Gastroesophageal sphincter (tissue), 4 donors: Measurements from ENCODE around the gene KIF26B. TPM values are rescaled to one million over a fixed set of nuclear protein-coding genes. Genes with fewer than 3 reads are reported as not detected.
A peak's percentile ranks its signal among the peaks of the same experiment; 100 is the strongest.

Experiments
- ATAC-seq: fragments of 150-250 bp; one replicate; pipeline ENCODE4 v1.9.1; 2016; ENCODE audit warnings: mild to moderate bottlenecking, moderate library complexity
- H3K27ac ChIP-seq, 4 donors: fragments of 200-600 bp; sonication (generic) in 3 of 4; 1 replicate in 3 of 4; 2 replicates in 1 of 4; pipeline ENCODE4 v1.5.1; 2016 to 2019
- H3K27me3 ChIP-seq: fragments of 200-600 bp; sonication (generic); one replicate; pipeline ENCODE4 v1.5.1; 2019
- H3K36me3 ChIP-seq, 2 donors: fragments of 200-600 bp; sonication (generic); one replicate each; pipeline ENCODE4 v1.5.1; 2019; ENCODE audit warnings: control low read depth in 1 of 2
- H3K4me1 ChIP-seq, 3 donors: fragments of 200-600 bp; sonication (generic); 1 replicate in 2 of 3; 2 replicates in 1 of 3; pipeline ENCODE4 v1.5.1; 2016 to 2019; ENCODE audit warnings: control low read depth in 2 of 3
- H3K4me3 ChIP-seq, 2 donors: fragments of 200-600 bp; sonication (generic); one replicate each; pipeline ENCODE4 v1.5.1; 2019; ENCODE audit warnings: mild to moderate bottlenecking in 1 of 2, moderate library complexity in 1 of 2
- H3K9me3 ChIP-seq, 3 donors: fragments of 200-600 bp; sonication (generic); one replicate each; pipeline ENCODE4 v1.5.1; 2017 to 2019; ENCODE audit warnings: control low read depth in 2 of 3
- CTCF ChIP-seq, 4 experiments: fragments of 200-600 bp in 2 of 4; fragments of 450-650 bp in 2 of 4; sonication (generic) in 1 of 4; IDR thresholded peaks; one replicate each; pipeline ENCODE4 v1.5.1; 2017 to 2019; ENCODE audit warnings: antibody characterized with exemption in 4 of 4, mild to moderate bottlenecking in 2 of 4, moderate library complexity in 2 of 4
- EP300 ChIP-seq: sonication (generic); formaldehyde crosslinking; IDR thresholded peaks from one replicate; pipeline ENCODE4 v1.6.1; 2017; ENCODE audit warnings: antibody characterized with exemption, mild to moderate bottlenecking
- POLR2A ChIP-seq, 2 donors: fragments of 450-650 bp; IDR thresholded peaks; one replicate each; pipeline ENCODE4 v1.6.1; 2017; ENCODE audit warnings: antibody characterized with exemption in 2 of 2, mild to moderate bottlenecking in 2 of 2, moderate library complexity in 1 of 2
- POLR2AphosphoS5 ChIP-seq: sonication (generic); formaldehyde crosslinking; IDR thresholded peaks from one replicate; pipeline ENCODE4 v1.6.1; 2017; ENCODE audit warnings: antibody characterized with exemption
- WGBS, 2 donors: methylation state at CpG; one replicate each; pipeline ENCODE4 v1.1.5; 2018; ENCODE audit warnings: low coverage in 1 of 2; 5-methylcytosine and 5-hydroxymethylcytosine counted together
- total RNA-seq, 4 donors: library from RNA; depleted of rRNA; stranded (reverse); fragments of >200 nt; gene quantifications; one replicate each; pipeline ENCODE4 v1.1.0, GENCODE V29; 2016

Gene KIF26B
- total RNA-seq, 4 donors from 2014 or later, result 0.62 to 1.9 (median 0.97) TPM

- H3K36me3 ChIP-seq, result no peaks in the 10 kb centered on the region
- no peaks in the 10 kb centered on the region for H3K9me3 ChIP-seq
- no peak for ATAC-seq
- H3K27me3 ChIP-seq, result no peaks in the 10 kb centered on the region
- H3K4me1 ChIP-seq, result no peaks in the 10 kb centered on the region
- WGBS, 2 donors, result 94 to 98% methylated on average over 3 to 6 of the region's 14 CpGs
- no peak overlapping the region for H3K4me3 ChIP-seq
- TF ChIP-seq CTCF (IDR thresholded peaks at IDR 0.05) (no peak), POLR2A (IDR thresholded peaks at IDR 0.05) (no peak), EP300 (no peak), POLR2AphosphoS5 (no peak)
- H3K27ac ChIP-seq, result no peak overlapping the region
Measured at GRCh38 chr1:245292141-245292540, 137.4 kb downstream of the KIF26B start.

DNA sequence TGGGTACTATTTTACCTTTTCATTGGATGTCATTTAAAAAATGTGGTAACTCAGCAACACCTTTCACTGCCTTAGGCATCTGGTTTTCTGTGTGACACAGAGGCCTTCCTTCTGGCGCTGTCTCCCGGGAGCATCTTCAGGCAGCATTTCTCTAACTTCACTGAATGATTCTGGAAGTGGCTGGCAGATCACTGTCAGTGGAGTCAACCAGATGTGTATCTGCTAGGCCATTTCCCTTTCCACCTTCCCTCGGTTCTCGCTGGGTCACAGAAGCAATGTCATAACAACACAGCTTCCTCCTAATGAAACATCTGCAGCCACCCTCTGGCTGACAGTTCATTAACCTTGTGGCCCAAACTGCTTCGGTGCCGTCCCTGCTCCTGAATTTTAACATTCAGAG lies 137.8 kb downstream of the KIF26B start:
- no peaks in the 10 kb centered on the region for H3K9me3 ChIP-seq

GRCh38 chr1:245294020-245294419 lies 139.2 kb downstream of the KIF26B start:
- 93 to 98% methylated on average over 4 of the region's 5 CpGs for WGBS, 2 donors

More for the DNA sequence above, 137.8 kb downstream of the KIF26B start:
- Histone ChIP-seq H3K27ac (no peak overlapping the region), H3K36me3 (no peaks in the 10 kb centered on the region), H3K4me3 (no peak overlapping the region), H3K4me1 (no peaks in the 10 kb centered on the region), H3K27me3 (no peaks in the 10 kb centered on the region)
- no peak for ATAC-seq
- 64 to 68% methylated on average over 4 to 6 of the region's 6 CpGs for WGBS, 2 donors
- no peak for TF ChIP-seq CTCF (IDR thresholded peaks at IDR 0.05)
- TF ChIP-seq POLR2A (IDR thresholded peaks at IDR 0.05), result no peak
- no peak for TF ChIP-seq POLR2AphosphoS5
- no peak for TF ChIP-seq EP300

GRCh38 chr1:245298781-245299180 lies 144.0 kb downstream of the KIF26B start:
- H3K27ac ChIP-seq, result no peak overlapping the region
- no peaks in the 10 kb centered on the region for H3K9me3 ChIP-seq
- no peaks in the 10 kb centered on the region for H3K36me3 ChIP-seq
- 82 to 94% methylated on average over 6 to 10 of the region's 12 CpGs for WGBS, 2 donors
- H3K4me3 ChIP-seq, result no peak overlapping the region
- ATAC-seq, result no peak
- no peak for TF ChIP-seq POLR2A (IDR thresholded peaks at IDR 0.05)
- TF ChIP-seq CTCF (IDR thresholded peaks at IDR 0.05), result no peak
- TF ChIP-seq POLR2AphosphoS5, result no peak
- no peak for TF ChIP-seq EP300
- peaks cover 0 to 12% (median 4%) of the 10 kb centered on the region in 3 donors for H3K4me1 ChIP-seq
- H3K27me3 ChIP-seq, result no peaks in the 10 kb centered on the region

More at GRCh38 chr1:245294020-245294419, 139.2 kb downstream of the KIF26B start:
- Histone ChIP-seq H3K27me3 (no peaks in the 10 kb centered on the region), H3K9me3 (no peaks in the 10 kb centered on the region), H3K36me3 (no peaks in the 10 kb centered on the region), H3K27ac (no peak overlapping the region), H3K4me1 (no peaks in the 10 kb centered on the region), H3K4me3 (no peak overlapping the region)
- no peak for ATAC-seq
- TF ChIP-seq CTCF (IDR thresholded peaks at IDR 0.05) (no peak), POLR2AphosphoS5 (no peak), POLR2A (IDR thresholded peaks at IDR 0.05) (no peak), EP300 (no peak)

- peaks cover 0 to 12% (median 4%) of the 10 kb centered on the region in 3 donors for H3K4me1 ChIP-seq
- peak overlapping the region in 1 of 2 donors; percentile 13 for H3K4me3 ChIP-seq
- ATAC-seq, result peak; percentile 34
- 22% methylated on average over 3 of the region's 10 CpGs; no CpG with 5 or more reads in 1 of the 2 donors for WGBS, 2 donors
- peak overlapping the region in 1 of 4 donors; percentile 33 for H3K27ac ChIP-seq
- no peaks in the 10 kb centered on the region for H3K36me3 ChIP-seq
- no peaks in the 10 kb centered on the region for H3K9me3 ChIP-seq
- H3K27me3 ChIP-seq, result no peaks in the 10 kb centered on the region
- no peak for TF ChIP-seq POLR2AphosphoS5
- TF ChIP-seq EP300, result no peak
- no peak for TF ChIP-seq CTCF (IDR thresholded peaks at IDR 0.05)
Measured at GRCh38 chr1:245301162-245301580, 146.4 kb downstream of the KIF26B start.
